NCI-H526 treated with DMSO at 0.1 percent for 48 hours (cell line): ENCODE measurements around the gene ZBTB5.

Experiments
- DNase-seq: peaks from one replicate; lab custom pipeline; 2025; lab: John Stamatoyannopoulos, UW

ZBTB5 gene

GRCh38 chr9:37424204-37424685 is 41.0 kb downstream of the ZBTB5 start:
- DNase-seq, result no peak

- no peak for DNase-seq
Measured at GRCh38 chr9:37423508-37423907, 41.7 kb downstream of the ZBTB5 start.

GRCh38 chr9:37422289-37423104 is 42.8 kb downstream of the ZBTB5 start, which contains the start of gene GRHPR:
TSS of gene GRHPR (plus strand) at chr9:37422696. CDS start at chr9:37422751, 55 bp downstream.
- peak; percentile 77 for DNase-seq

GRCh38 chr9:37421914-37422288 is 43.3 kb downstream of the ZBTB5 start:
- no peak for DNase-seq

- DNase-seq, result no peak
Measured at GRCh38 chr9:37420271-37421215, 44.7 kb downstream of the ZBTB5 start.

GRCh38 chr9:37419204-37419603 is 46.0 kb downstream of the ZBTB5 start:
- DNase-seq, result no peak

- DNase-seq, result no peak
Measured at GRCh38 chr9:37417857-37418618, 47.2 kb downstream of the ZBTB5 start.

GRCh38 chr9:37417252-37417803 is 47.9 kb downstream of the ZBTB5 start:
- DNase-seq, result no peak

- peak; percentile 12 for DNase-seq
Measured at GRCh38 chr9:37415011-37415719, 50.1 kb downstream of the ZBTB5 start.

GRCh38 chr9:37414503-37414943 is 50.7 kb downstream of the ZBTB5 start:
- no peak for DNase-seq

- no peak for DNase-seq
Measured at GRCh38 chr9:37413311-37413710, 51.9 kb downstream of the ZBTB5 start.

- no peak for DNase-seq
Measured at GRCh38 chr9:37412431-37413151, 52.7 kb downstream of the ZBTB5 start.

- no peak for DNase-seq
Measured at GRCh38 chr9:37410969-37411785, 54.1 kb downstream of the ZBTB5 start.

GRCh38 chr9:37410354-37410861 is 54.8 kb downstream of the ZBTB5 start:
- no peak for DNase-seq

GRCh38 chr9:37408933-37409710 is 56.1 kb downstream of the ZBTB5 start:
- DNase-seq, result no peak

- DNase-seq, result no peak
Measured at GRCh38 chr9:37407468-37407867, 57.8 kb downstream of the ZBTB5 start.

GRCh38 chr9:37406603-37407401 is 58.4 kb downstream of the ZBTB5 start:
- DNase-seq, result no peak
